Stimulated activated CD8-positive, alpha-beta memory T cell treated with anti-CD3 and anti-CD28 coated beads, Interleukin-4, amount 100 ng/mL, for 48 hours (primary cell): ENCODE measurements around the gene DNAJC5.
A peak's percentile ranks its signal among the peaks of the same experiment; 100 is the strongest.
"Not testable (repeated sequence)": the region's sequence is repeated elsewhere in the genome, so short reads cannot be mapped to it uniquely, and the experiment has no call there.

Experiments used
- DNase-seq: peaks from one replicate; pipeline ENCODE4 v3.0.0-alpha.2; 2020

DNAJC5 gene

GRCh38 chr20:63970714-63971431 is 75.9 kb downstream of the DNAJC5 start:
- no peak for DNase-seq

DNA sequence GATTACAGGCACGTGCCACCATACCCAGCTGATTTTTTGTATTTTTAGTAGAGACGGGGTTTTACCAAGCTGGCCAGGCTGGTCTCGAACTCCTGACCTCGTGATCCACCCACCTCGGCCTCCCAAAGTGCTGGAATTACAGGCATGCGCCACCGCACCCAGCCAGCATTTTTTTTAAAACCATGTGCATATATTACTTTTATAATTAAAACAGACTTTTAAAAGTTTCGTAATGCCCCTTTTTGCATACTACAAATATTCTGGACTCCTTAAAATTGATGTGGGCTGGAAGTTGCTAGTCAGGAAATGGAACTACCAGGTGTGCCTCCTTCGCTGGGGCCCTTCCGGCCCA is 77.0 kb downstream of the DNAJC5 start:
- DNase-seq = not testable (repeated sequence)

DNA sequence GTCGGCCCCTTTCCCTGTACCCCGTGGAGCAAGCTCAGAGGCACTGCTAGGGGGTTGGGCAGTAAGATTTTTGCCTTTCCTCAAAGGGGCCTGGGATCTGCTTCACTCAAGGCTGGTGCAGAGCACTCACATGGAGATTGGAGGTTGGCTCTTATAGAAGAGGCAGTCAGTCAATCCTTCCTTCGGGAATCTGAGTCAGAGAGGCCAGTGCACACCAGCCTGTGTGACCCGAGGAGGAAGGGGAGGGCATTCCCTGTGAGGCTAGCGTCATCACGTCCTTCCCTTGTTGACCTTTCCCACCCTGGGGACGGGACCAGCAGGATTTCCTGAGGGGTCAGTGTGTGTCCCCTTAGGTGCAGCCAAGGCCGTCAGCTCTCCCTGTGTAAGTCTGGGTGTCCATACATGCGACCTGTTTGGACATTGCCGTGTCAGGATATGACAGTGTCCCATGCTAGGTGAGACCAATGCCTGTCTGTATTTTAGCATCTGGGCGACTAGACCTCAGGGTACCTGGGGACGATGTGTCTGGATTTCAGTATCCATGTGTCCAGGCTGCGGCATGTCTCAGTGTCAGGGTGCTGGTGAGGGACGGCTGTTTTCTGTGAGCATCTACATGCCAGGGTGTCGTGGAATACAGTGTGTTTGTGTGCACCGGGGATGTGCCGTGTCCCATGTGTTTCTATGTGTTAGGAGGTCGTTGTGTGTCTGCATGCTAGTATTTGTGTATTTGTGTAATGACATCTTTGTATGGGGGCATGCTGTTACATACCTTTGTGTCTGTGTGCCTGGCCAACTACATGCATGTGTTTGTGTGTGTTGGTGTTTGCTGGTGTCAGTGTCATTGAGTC is 77.6 kb downstream of the DNAJC5 start:
- DNase-seq = no peak

DNA sequence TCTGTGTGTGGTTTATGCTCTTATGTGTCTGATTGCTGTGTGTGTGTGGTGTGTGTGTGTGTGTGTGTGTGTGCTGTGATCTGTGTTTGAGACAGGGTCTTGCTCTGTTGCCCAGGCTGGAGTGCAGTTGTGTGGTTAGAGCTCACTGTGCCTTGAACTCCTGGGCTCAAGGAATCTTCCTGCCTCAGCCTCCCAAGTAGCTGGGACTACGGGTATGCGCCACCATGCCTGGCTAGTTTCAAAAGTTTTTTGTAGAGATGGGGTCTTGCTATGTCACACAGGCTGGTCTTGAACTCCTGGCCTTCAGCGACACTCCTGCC is 78.2 kb downstream of the DNAJC5 start:
- no peak for DNase-seq

DNA sequence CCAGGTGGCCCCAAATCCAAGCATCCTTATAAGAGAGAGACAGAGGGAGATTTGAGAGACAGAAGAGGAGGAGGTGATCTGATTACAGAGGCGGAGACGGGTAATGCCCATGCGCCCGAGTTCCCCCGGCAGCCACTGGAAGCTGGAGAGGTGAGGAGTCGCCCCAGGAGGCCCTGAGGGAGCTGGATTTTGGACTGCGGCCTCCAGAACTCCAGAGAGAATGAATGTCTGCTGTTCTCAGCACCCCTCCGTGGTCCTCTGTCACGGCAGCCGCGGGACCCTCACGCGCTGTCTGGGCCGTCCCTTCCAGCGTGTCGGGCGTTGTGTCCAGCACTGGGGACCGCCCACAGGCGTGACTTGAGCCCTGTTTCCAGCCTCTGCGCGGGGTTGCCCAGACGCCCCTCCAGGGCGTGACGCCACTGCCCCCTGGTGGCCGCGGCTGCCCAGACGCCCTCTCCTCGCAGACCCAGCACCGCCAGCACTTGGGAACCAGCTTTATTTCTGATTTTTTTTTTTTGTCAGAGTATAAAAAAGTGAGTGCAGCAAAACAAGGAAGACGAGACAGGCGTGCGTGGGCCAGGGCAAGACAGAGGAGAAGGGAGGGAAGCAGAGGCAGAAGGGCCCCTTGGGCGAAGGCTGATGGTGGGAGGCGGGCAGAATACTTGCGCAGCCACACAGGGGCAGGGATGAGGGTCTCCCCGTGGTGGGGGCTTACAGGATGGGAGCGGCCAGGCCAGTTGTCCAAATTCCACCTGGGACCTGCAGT is 78.9 kb downstream of the DNAJC5 start:
- DNase-seq = peak; percentile 89

DNA sequence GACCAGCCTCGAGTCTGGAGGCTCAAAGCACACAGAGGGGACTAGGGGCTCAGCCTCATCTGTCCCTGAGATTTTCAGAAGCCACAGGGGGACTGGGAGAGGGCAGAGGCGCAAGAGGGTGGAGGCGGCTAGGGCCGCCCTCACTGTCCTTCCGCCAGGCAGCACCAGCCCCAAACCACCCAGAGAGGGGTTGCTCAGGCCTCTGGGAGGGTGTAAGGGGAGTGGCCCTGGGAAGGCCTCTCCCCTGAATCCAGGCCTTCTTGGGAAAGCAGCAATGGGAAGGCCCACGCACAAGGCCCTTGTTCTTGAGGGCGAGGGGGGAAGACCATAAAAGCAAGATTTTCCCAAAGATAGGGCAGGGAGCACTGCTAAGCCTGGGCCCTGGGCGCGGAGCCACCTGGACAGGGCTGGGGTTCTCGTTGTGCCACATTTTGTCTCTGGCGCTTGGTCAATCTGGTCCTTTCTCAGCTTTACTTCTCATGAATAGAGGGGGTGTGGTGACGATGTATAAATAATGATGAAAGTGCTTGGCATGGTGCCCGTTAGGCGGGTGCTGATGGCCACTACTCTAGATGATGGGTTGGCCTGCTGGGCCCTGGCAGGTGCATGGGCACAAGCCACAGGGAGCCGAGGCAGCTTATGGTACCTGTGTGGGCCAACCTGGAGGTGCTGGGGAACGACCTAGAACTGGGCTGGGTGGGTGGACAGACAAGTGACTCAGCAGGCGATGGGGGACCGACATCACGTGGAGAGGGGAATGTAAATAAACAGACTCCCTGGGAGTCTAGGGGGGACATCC is 79.7 kb downstream of the DNAJC5 start:
- DNase-seq = no peak

- DNase-seq = not testable (repeated sequence)
Measured at GRCh38 chr20:63976511-63976910, 81.6 kb downstream of the DNAJC5 start.

GRCh38 chr20:63976980-63977738 is 82.2 kb downstream of the DNAJC5 start:
- no peak for DNase-seq

DNA sequence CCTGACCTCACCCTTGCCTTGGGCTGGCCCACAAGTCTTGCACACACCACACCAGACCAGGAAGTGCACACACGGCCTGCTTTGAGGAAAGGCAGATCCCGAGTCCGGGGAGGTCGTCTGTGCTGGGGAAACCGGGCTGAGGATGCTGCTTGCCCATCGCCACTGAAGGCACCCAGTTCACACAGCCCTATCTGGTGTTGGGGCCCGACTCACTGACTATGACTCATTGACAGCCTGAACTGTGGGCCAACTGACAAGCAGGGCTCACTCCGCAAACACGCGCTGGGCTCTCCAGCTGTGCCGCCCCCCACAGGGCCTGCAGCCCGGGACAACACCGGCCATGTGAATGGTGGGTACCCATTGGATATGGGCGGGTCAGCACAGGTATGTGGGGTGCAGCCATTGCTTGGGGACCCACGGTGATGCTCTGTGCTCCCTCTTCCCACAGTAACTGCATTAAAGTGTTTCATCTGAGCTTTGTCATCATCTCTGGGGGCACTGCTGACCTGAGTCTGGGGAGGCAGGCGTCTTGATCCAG is 82.9 kb downstream of the DNAJC5 start:
- peak; percentile 78 for DNase-seq

GRCh38 chr20:63978319-63979228 is 83.6 kb downstream of the DNAJC5 start:
- DNase-seq = peak; percentile 81

GRCh38 chr20:63979229-63979556 is 84.3 kb downstream of the DNAJC5 start:
- DNase-seq = no peak

DNA sequence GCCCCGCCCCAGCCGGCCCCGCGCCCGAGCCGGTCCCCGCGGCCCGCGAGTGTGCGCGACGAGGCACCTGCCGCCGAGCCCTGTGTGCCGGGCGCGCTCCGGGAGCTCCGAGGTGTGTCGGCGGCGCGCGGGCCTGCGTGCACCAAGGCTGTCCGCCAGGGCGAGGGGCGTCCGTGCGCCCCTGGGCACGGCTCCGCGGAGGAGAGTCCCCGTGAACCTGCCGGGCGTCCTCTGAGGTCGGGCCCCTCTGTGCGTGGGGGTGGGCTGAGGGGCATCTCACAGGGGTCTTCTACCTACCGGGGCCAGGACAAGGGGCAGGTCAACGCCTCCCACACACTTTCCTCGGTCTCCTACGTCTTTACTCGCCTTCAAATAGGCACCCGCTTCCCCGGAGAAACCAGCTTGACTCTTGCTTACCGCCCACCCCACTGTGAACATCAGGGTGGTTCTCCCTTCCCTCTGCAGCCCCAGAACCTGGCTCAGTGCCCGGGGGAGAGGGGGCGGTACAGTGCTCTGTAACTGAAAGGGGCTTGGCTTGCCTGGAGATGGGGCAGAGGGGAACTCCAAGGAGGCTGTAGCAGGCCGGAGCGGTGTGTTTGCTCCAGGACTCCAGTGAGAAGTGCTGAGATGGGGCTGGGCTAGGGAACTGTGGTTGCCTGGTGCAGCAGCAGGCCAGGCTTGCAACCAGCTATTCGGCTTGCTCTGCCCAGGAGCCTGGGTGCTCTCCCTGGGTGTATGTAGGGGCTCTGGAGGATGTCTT is 84.8 kb downstream of the DNAJC5 start, which contains the start of gene SAMD10:
Gene SAMD10, minus strand, starts transcription at position 86 of the 760 bp plus-strand sequence. CDS start 175 bp downstream, outside the sequence.
- peak; percentile 94 for DNase-seq

- peak; percentile 45 for DNase-seq
Measured at GRCh38 chr20:63980317-63980805, 85.4 kb downstream of the DNAJC5 start.

- DNase-seq = peak; percentile 96
Measured at GRCh38 chr20:63980806-63981728, 86.1 kb downstream of the DNAJC5 start, which contains the start of gene PRPF6. Gene PRPF6 (plus strand): TSS chr20:63981132. CDS start chr20:63981246, 114 bp downstream.

- DNase-seq = no peak
Measured at GRCh38 chr20:63982937-63983336, 88.0 kb downstream of the DNAJC5 start.
